Activated CD4-positive, alpha-beta T cell treated with anti-CD3 and anti-CD28 coated beads, Interleukin-2, amount 50 U/mL, for 4 hours (primary cell): Measurements from ENCODE around the gene PDZD2.
"Not testable (repeated sequence)": the region's sequence is repeated elsewhere in the genome, so short reads cannot be mapped to it uniquely, and the experiment has no call there.

Source experiments
- DNase-seq, 2 experiments: peaks; one replicate each; pipeline ENCODE4 v3.0.0-alpha.2; 2020

PDZD2 gene

DNA sequence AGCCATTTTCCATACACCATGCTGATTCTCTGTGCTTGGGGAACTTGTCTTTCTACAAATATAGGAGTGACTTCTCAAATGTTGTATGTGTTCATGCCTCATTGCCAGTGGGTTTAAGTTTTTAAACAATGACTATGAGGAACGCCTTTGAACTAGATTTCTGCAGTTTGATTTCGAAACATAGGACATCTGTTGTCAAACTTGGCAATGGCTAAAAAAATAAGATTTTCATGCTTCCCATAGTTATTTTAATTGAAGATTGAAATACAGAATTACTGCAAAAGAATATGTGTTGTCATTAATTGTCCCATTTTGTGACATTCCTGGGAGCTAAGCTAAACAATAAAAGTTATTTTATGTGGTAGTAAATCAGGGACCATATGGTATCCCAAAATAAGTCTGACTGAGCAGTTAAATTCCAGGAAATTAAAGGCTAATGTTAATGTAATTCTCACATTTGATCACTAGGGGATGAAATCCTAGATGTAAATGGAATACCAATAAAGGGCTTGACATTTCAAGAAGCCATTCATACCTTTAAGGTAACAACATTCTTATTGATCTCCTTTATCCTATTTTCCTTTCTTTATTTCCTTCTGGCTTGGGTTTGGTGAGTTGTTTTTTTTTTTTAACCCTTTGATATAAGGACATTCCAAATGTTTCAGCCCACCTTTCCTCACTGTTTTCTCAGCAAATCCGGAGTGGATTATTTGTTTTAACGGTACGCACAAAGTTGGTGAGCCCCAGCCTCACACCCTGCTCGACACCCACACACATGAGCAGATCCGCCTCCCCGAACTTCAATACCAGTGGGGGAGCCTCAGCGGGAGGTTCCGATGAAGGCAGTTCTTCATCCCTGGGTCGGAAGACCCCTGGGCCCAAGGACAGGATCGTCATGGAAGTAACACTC lies 418.5 kb downstream of the PDZD2 start:
- no peak for DNase-seq

- DNase-seq, result no peak
Observed at GRCh38 chr5:32058101-32058500, 419.2 kb downstream of the PDZD2 start.

GRCh38 chr5:32058997-32059396 lies 420.1 kb downstream of the PDZD2 start:
- no peak for DNase-seq

GRCh38 chr5:32059761-32060530 lies 421.0 kb downstream of the PDZD2 start:
- DNase-seq, result no peak

GRCh38 chr5:32061236-32061635 lies 422.3 kb downstream of the PDZD2 start:
- no peak for DNase-seq

- no peak for DNase-seq
Observed at GRCh38 chr5:32066448-32066847, 427.5 kb downstream of the PDZD2 start.

- DNase-seq, result no peak
Observed at GRCh38 chr5:32067774-32068470, 429.0 kb downstream of the PDZD2 start.

DNA sequence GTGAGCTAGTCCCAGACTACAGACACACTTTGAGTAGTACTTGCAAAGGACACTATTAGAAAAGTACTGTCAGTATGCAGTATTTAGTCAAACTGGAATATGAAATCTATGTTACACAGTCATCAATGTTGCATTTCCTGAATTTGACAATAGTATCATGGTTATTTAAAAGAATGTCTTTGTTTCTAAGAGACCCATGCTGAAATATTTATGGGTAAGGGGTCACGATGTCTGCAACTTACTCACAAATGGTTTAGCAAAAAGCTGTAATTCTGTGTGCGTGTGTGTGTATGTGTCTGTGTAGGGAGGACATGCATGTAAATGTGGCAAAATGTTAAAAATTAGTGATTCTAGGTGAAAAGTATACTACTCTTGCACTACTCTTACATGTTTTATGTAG lies 429.6 kb downstream of the PDZD2 start:
- DNase-seq, result no peak

DNA sequence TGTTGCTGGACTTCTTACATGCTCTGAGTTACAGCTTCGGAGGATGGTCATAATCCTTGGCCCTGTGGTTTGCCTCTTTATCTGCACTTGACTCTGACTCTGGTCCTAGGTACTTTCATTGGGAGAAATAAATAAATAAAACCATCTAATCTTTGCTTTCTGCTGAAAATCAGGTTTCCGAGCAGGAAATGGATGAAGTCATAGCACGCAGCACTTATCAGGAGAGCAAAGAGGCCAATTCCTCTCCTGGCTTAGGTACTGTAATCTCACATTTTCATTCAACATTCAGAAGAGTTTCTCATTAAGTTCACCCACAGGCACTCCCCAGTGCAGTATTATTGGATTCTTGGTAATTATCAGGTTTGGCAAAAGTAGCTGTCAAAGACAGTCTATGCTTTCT lies 430.5 kb downstream of the PDZD2 start:
- DNase-seq, result no peak

GRCh38 chr5:32071351-32071944 lies 432.5 kb downstream of the PDZD2 start:
- DNase-seq, result no peak

GRCh38 chr5:32072054-32072453 lies 433.1 kb downstream of the PDZD2 start:
- no peak for DNase-seq

GRCh38 chr5:32074401-32074800 lies 435.5 kb downstream of the PDZD2 start:
- no peak for DNase-seq

DNA sequence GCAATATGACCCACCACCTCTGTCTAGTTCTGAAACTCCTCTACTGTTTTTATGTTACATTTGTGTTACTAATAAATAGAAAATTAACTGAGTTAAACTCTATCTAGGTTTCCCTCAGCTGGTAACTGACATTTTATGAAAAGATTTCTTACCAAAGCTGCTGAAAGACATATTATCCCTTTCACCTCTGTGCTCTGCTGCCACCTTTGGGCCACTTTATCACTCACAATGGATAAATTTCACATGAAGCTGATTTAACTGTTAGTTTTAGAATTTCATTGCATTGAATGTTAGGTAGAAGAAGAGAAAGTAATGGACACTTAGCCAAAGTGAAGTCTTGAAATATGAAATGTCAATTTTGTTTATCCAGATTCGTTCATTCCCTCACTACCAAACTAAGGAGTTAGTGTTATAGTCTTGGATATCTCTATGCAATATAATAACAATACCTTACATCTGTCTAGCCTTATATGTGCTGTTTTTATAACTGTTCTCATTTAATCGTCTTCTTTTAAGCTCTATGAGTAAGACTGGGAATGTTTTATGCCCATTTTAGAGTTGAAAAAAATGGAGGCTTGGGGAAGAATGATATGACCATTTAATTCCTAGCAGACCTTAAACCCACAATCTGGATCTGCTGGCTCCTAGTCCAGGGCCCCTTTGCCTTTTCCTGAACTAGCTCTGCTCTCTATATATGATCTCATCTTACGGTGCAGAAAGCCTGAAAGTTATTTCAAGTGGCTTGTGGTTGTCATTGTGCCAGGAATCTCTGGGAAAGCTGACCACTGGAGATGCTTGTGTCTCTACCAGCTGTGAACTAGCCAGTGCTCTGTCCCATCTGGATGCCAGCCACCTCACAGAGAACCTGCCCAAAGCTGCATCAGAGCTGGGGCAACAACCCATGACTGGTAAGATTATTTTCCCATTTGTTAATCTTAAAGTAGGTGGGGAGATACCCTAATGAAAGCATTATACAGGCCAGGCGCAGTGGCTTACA lies 438.1 kb downstream of the PDZD2 start:
- DNase-seq, result peak; percentile 8 to 12

GRCh38 chr5:32078855-32079254 lies 439.9 kb downstream of the PDZD2 start:
- not testable (repeated sequence) for DNase-seq

DNA sequence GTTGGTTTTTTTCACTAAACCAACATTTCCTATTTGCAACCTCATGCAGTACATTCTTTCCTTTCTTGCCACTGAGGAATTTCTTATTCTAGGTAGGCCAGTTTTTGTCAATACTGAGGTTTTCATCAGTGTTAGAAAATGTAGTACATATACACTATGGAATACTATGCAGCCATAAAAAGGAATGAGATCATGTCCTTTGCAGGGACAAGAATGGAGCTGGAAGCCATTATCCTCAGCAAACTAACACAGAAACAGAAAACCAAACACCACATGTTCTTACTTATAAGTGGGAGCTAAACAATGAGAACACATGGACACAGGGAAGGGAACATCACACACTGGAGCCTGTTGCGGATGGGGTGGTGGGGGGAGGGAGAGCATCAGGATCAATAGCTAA lies 441.6 kb downstream of the PDZD2 start:
- not testable (repeated sequence) for DNase-seq

- no peak for DNase-seq
Observed at GRCh38 chr5:32082701-32083100, 443.8 kb downstream of the PDZD2 start.

GRCh38 chr5:32083981-32084430 lies 445.1 kb downstream of the PDZD2 start:
- no peak for DNase-seq

DNA sequence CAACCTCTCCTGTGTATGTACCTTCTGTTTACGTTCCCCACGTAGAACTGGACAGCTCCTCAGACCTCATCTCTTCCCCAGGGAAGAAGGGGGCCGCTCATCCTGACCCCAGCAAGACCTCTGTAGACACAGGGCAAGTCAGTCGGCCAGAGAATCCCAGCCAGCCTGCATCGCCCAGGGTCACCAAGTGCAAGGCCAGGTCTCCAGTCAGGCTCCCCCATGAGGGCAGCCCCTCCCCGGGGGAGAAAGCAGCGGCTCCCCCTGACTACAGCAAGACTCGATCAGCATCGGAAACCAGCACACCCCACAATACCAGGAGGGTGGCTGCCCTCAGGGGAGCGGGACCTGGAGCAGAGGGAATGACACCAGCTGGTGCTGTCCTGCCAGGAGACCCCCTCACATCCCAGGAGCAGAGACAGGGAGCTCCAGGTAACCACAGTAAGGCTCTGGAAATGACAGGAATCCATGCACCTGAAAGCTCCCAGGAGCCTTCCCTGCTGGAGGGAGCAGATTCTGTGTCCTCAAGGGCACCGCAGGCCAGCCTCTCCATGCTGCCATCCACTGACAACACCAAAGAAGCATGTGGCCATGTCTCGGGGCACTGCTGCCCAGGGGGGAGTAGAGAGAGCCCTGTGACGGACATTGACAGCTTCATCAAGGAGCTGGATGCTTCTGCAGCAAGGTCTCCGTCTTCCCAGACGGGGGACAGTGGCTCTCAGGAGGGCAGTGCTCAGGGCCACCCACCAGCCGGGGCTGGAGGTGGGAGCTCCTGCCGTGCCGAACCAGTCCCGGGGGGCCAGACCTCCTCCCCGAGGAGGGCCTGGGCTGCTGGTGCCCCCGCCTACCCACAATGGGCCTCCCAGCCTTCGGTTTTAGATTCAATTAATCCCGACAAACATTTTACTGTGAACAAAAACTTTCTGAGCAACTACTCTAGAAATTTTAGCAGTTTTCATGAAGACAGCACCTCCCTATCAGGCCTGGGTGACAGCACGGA lies 448.5 kb downstream of the PDZD2 start:
- no peak for DNase-seq

- DNase-seq, result no peak
Observed at GRCh38 chr5:32088214-32088613, 449.3 kb downstream of the PDZD2 start.
